Spleen (tissue), 7 donors: ENCODE results near the gene ERVK3-1.

Experiments
- POLR2A ChIP-seq, 3 donors: fragments of 450-650 bp; IDR thresholded peaks; one replicate each; pipeline ENCODE4 v1.5.1; 2017; ENCODE audit warnings: antibody characterized with exemption in 3 of 3, mild to moderate bottlenecking in 1 of 3
- POLR2AphosphoS5 ChIP-seq, 3 donors: sonication (generic); formaldehyde crosslinking; IDR thresholded peaks; one replicate each; pipeline ENCODE4 v1.5.1; 2017; ENCODE audit warnings: antibody characterized with exemption in 3 of 3
- TF ChIP-seq, protein P1 (sequence below), 11 experiments: fragments of 200-600 bp in 7 of 11; fragments of 450-650 bp in 4 of 11; sonication (generic) in 4 of 11; IDR thresholded peaks in 8 of 11; conservative IDR thresholded peaks in 3 of 11; 1 replicate in 7 of 11; 2 replicates in 4 of 11; pipeline versions ENCODE4 v1.4.0 to v1.8.0; 2016 to 2021; ENCODE audit warnings: antibody characterized with exemption in 11 of 11, inconsistent platforms in 4 of 11, mild to moderate bottlenecking in 1 of 11
- donor health status: DM: no; HTN: no; CAD: no; lungs with moderate emphysema.
- donor health status: DM: no; HTN: no; CAD: no.
- donor health status: DM: no; HTN: no; CAD: no.

GRCh38 chr19:58268344-58268743 is 36.8 kb upstream of the ERVK3-1 start:
- TF ChIP-seq, protein P1, sequence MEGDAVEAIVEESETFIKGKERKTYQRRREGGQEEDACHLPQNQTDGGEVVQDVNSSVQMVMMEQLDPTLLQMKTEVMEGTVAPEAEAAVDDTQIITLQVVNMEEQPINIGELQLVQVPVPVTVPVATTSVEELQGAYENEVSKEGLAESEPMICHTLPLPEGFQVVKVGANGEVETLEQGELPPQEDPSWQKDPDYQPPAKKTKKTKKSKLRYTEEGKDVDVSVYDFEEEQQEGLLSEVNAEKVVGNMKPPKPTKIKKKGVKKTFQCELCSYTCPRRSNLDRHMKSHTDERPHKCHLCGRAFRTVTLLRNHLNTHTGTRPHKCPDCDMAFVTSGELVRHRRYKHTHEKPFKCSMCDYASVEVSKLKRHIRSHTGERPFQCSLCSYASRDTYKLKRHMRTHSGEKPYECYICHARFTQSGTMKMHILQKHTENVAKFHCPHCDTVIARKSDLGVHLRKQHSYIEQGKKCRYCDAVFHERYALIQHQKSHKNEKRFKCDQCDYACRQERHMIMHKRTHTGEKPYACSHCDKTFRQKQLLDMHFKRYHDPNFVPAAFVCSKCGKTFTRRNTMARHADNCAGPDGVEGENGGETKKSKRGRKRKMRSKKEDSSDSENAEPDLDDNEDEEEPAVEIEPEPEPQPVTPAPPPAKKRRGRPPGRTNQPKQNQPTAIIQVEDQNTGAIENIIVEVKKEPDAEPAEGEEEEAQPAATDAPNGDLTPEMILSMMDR (IDR thresholded peaks at IDR 0.05 in 8 of 11, conservative IDR thresholded peaks at IDR 0.05 in 3 of 11), result no peak
- TF ChIP-seq POLR2A (IDR thresholded peaks at IDR 0.05) (no peak), POLR2AphosphoS5 (IDR thresholded peaks at IDR 0.05) (no peak)
